NT2/D1 (cell line): ENCODE data around the gene FOXQ1.

Source experiments
- DNase-seq: peaks from one replicate; pipeline ENCODE4 v3.0.0-alpha.2; 2011; ENCODE audit warnings: low read depth, low spot score
- H3K27me3 ChIP-seq: 2 replicates; pipeline ENCODE4 v1.6.0; 2011; ENCODE audit warnings: mild to moderate bottlenecking; ENCODE audit not compliant: insufficient read length, insufficient read depth
- H3K36me3 ChIP-seq: 2 replicates; pipeline ENCODE4 v1.6.1; 2011; ENCODE audit warnings: mild to moderate bottlenecking, low read length, mixed read lengths; ENCODE audit not compliant: insufficient read depth, insufficient read length
- H3K4me1 ChIP-seq: 2 replicates; pipeline ENCODE4 v1.5.1; 2011; ENCODE audit not compliant: insufficient read depth, insufficient read length
- H3K4me3 ChIP-seq: 2 replicates; pipeline ENCODE4 v1.5.1; 2011; ENCODE audit warnings: low read depth; ENCODE audit not compliant: insufficient read length
- H3K9ac ChIP-seq: 2 replicates; pipeline ENCODE4 v1.6.0; 2011; ENCODE audit warnings: low read depth; ENCODE audit not compliant: insufficient read length
- H3K9me3 ChIP-seq: 2 replicates; pipeline ENCODE4 v1.5.1; 2011; ENCODE audit warnings: mild to moderate bottlenecking, low read length; ENCODE audit not compliant: insufficient read depth
- SUZ12 ChIP-seq: IDR thresholded peaks from 2 replicates; pipeline ENCODE4 v1.6.1; 2011; ENCODE audit not compliant: insufficient read length, insufficient read depth; ENCODE audit errors: extremely low read depth
- YY1 ChIP-seq: IDR thresholded peaks from 2 replicates; pipeline ENCODE4 v1.6.1; 2011; ENCODE audit not compliant: insufficient read length, insufficient read depth
- ZNF274 ChIP-seq: IDR thresholded peaks from 2 replicates; pipeline ENCODE4 v1.6.1; 2011; ENCODE audit warnings: mild to moderate bottlenecking, low read depth, low read length

FOXQ1 gene

DNA sequence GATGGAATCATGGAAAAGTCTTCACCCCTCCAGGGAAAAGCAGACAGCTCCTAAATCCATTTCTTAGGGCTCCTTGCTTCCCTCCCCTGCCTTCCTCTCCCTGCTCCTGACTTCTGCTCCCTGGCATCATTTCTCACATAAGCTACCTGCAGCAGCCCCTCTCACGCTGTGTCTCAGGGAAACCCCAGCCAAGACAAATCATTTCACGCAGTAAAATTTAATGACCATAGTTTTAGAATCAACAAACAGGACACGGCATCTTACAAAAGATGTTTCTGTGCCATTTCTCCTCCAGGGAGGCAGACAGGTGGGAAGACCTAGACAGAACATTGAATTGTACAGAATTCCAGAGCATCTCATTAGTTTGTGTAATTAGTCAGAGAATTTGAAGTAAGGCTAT lies 16.5 kb upstream of the FOXQ1 start:
- H3K36me3 ChIP-seq = no peaks in the 10 kb centered on the region
- no peak overlapping the region for H3K9ac ChIP-seq
- no peak overlapping the region for H3K4me3 ChIP-seq
- H3K27me3 ChIP-seq = no peaks in the 10 kb centered on the region
- H3K4me1 ChIP-seq = no peaks in the 10 kb centered on the region
- TF ChIP-seq YY1 (no peak), ZNF274 (no peak), SUZ12 (no peak)
- no peak for DNase-seq
- H3K9me3 ChIP-seq = no peaks in the 10 kb centered on the region

DNA sequence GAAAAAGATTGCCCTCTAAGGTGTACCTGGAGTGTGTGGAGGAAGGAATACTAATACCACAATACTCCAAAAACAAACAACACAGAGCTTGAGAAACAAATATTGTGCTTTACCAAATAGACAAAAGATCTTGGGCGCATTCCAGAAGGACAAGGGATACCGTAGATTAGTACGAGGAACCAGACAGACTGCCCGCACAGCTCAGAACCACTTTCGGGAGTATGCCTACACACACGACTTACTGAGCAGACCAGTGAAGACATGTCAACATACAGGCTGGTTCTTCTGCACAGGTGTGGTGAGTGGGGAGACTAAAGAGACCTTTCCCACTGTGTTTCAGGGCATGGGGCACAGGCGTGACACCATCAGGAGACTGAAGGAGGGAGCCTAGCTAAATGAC lies 15.8 kb upstream of the FOXQ1 start:
- no peak for DNase-seq
- H3K4me3 ChIP-seq = no peak overlapping the region

DNA sequence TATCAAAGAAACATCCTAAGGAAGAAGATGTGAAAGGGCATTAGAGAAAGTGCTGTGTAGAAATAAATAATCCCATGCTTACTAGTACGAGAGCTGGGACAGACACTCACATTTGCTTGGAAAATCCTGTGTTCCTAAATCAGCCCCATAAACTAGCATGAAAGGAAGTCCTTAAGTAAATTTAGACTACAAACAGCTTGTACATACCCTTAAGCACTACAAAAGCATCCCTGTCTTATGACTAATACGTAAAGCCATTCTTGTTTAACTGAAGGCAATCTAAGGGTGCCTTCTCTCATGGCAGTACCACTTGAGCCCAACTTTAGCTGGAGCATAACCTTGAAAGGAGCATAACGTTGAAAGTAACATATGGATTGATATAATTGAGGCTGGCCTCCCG lies 15.4 kb upstream of the FOXQ1 start:
- no peaks in the 10 kb centered on the region for H3K27me3 ChIP-seq
- no peak for DNase-seq
- no peaks in the 10 kb centered on the region for H3K4me1 ChIP-seq
- H3K9me3 ChIP-seq = no peaks in the 10 kb centered on the region
- no peak overlapping the region for H3K4me3 ChIP-seq
- TF ChIP-seq ZNF274 (no peak), YY1 (no peak), SUZ12 (no peak)
- no peaks in the 10 kb centered on the region for H3K36me3 ChIP-seq
- H3K9ac ChIP-seq = no peak overlapping the region

More for the DNA sequence above, 15.8 kb upstream of the FOXQ1 start:
- Histone ChIP-seq H3K36me3 (no peaks in the 10 kb centered on the region), H3K9ac (no peak overlapping the region), H3K4me1 (no peaks in the 10 kb centered on the region), H3K9me3 (no peaks in the 10 kb centered on the region), H3K27me3 (no peaks in the 10 kb centered on the region)
- no peak for TF ChIP-seq YY1
- TF ChIP-seq ZNF274 = no peak
- TF ChIP-seq SUZ12 = no peak

DNA sequence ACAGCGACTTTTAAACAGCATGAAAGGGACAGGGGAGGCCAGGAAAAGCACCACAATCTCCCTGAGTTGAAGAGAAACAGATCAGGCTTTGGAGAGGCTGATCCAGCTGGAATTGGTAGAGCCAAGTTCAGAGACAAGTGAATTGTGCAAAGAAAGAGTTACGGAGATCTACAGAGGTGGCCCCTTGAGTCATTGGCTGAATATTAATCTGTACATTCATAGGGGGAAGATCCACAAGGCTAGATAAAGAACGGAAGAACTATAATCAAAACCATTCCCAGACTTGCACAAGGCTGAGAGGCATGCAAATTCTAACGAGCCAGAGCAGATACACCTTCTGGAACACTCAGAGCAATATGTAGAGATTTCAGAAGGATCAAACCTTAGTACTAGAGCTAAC lies 14.2 kb upstream of the FOXQ1 start:
- Histone ChIP-seq H3K36me3 (no peaks in the 10 kb centered on the region), H3K9ac (no peak overlapping the region), H3K4me1 (no peaks in the 10 kb centered on the region), H3K4me3 (no peak overlapping the region), H3K27me3 (no peaks in the 10 kb centered on the region), H3K9me3 (no peaks in the 10 kb centered on the region)
- TF ChIP-seq ZNF274 (no peak), SUZ12 (no peak), YY1 (no peak)
- no peak for DNase-seq

DNA sequence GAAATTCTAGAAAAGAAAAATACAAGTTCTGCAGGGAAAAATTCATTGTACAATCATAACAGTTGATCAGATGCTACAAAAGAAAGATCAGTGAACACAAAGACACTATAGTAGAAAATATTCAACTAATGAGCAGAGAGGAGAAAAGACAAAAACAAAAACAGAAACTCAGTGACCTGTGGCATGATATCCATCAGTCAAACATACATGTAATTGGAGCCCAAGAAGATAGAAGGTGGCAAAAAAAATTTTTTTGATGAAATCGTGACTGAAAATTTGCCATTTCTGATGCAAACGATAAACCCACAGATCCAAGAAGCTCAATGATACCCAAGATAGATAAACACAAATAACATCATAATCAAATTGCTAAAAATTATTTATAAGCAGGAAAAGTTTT lies 13.1 kb upstream of the FOXQ1 start:
- no peak for DNase-seq
- no peaks in the 10 kb centered on the region for H3K36me3 ChIP-seq
- TF ChIP-seq YY1 = no peak
- TF ChIP-seq SUZ12 = no peak
- TF ChIP-seq ZNF274 = no peak
- no peaks in the 10 kb centered on the region for H3K27me3 ChIP-seq
- no peaks in the 10 kb centered on the region for H3K4me1 ChIP-seq
- no peaks in the 10 kb centered on the region for H3K9me3 ChIP-seq
- H3K4me3 ChIP-seq = no peak overlapping the region
- no peak overlapping the region for H3K9ac ChIP-seq

DNA sequence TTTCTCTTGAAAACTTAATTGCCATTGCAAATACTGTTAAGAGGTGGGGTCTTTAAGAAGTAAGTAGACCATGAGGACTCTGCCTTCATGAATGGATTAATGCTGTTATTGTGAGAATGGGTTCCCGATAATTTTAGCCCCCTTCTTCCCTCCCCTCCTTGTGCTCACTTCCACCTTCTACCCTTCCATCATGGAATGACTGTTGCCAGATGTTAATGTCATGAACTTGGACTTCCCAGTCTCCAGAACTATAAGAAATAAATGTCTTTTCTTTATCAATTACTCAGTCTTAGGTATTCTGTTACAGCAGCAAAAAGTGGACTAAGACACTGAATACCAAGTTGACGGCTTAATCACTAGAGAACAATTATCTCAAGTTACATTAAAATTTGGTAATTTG lies 5.8 kb upstream of the FOXQ1 start:
- TF ChIP-seq SUZ12 (no peak), ZNF274 (no peak), YY1 (no peak)
- peaks cover 33% of the 10 kb centered on the region for H3K27me3 ChIP-seq
- no peaks in the 10 kb centered on the region for H3K9me3 ChIP-seq
- DNase-seq = no peak
- no peaks in the 10 kb centered on the region for H3K4me1 ChIP-seq
- no peaks in the 10 kb centered on the region for H3K36me3 ChIP-seq
- H3K4me3 ChIP-seq = no peak overlapping the region
- H3K9ac ChIP-seq = no peak overlapping the region

GRCh38 chr6:1309366-1309765 lies 2.5 kb upstream of the FOXQ1 start:
- H3K4me3 ChIP-seq = no peak overlapping the region
- H3K9me3 ChIP-seq = no peaks in the 10 kb centered on the region
- no peak overlapping the region for H3K9ac ChIP-seq
- peaks cover 60% of the 10 kb centered on the region for H3K27me3 ChIP-seq
- no peak for TF ChIP-seq ZNF274
- TF ChIP-seq SUZ12 = no peak
- no peak for TF ChIP-seq YY1
- no peaks in the 10 kb centered on the region for H3K4me1 ChIP-seq
- H3K36me3 ChIP-seq = no peaks in the 10 kb centered on the region
- DNase-seq = no peak

DNA sequence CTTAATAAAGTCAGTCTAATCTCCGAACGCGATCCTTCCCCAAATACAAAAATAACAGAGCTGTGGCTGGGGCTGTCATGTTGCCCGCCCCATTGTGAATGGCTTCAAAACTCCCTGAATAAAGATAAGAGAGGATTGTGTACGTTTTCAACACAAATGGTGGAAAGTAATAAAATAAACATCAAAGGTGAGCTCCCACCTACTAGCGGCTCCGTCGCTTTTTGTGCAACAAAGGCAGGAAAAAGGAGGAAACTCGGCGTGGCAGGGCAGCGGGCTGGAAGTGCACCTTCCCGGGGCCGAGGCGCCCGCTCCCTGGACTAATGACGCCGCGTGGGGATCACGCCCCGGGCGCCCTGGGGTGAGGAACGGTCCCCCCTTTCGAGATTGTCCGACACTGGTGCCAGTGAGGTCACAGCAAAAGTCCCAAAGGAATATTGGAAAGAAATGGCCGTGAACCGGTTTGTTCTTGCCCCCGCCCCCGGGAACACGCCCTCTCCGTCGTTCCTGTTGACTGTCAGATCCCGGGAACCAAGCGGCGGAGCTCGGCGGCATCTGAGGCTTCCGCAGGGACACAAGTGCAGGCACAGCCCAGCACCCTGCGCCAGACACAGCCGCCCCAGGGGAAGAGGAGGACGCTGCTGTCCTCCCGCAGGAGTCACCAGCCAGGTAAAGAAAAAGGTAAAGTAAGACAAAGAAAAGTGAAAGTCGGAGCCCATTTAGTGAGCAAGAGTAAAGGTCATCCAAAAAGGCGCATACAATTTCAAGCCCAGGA lies 1.1 kb upstream of the FOXQ1 start:
- H3K9ac ChIP-seq = no peak overlapping the region
- no peak for DNase-seq

More for the DNA sequence above, 1.1 kb upstream of the FOXQ1 start:
- TF ChIP-seq YY1 (no peak), SUZ12 (no peak), ZNF274 (no peak)
- Histone ChIP-seq H3K4me3 (peak overlapping the region; percentile 53), H3K4me1 (no peaks in the 10 kb centered on the region), H3K9me3 (no peaks in the 10 kb centered on the region), H3K27me3 (peaks cover 75% of the 10 kb centered on the region), H3K36me3 (no peaks in the 10 kb centered on the region)
